Measurements from ENCODE around the gene CARMIL1.

CARMIL1 gene

GRCh38 chr6:25617997-25618396 lies 338.8 kb downstream of the CARMIL1 start:
- H3K36me3 ChIP-seq (ENCODE audit: control insufficient read depth in 2 of 2, insufficient read depth in 1 of 2, low read length in 2 of 2), result no peaks in the 10 kb centered on the region
- ChIA-PET POLR2A (no interaction called here), CTCF (interaction anchor here (1.0 kb wide), 1 partner anchor 353 kb away, joined by 4 read pairs; no protein-coding TSS in a partner anchor)
- no peaks in the 10 kb centered on the region for H3K9me3 ChIP-seq (ENCODE audit: control insufficient read depth, insufficient read depth, low read depth, low read length)
- no peak for TF ChIP-seq ZNF214 (tag by site-specific recombination; IDR thresholded peaks at IDR 0.05; ENCODE audit: borderline replicate concordance)
- no peak for TF ChIP-seq ZNF391 (tag by site-specific recombination; IDR thresholded peaks at IDR 0.05; ENCODE audit: borderline replicate concordance, low read depth)
- TF ChIP-seq ZBTB48 (tag by site-specific recombination; IDR thresholded peaks at IDR 0.05), result no peak
- no peak for TF ChIP-seq ZNF37A (tag by site-specific recombination; IDR thresholded peaks at IDR 0.05)
- no peak for TF ChIP-seq ZNF785 (tag by site-specific recombination; IDR thresholded peaks at IDR 0.05)
- no peak for TF ChIP-seq ZFP69B (tag by site-specific recombination; IDR thresholded peaks at IDR 0.05)
- TF ChIP-seq ZNF529 (tag by site-specific recombination; IDR thresholded peaks at IDR 0.05; ENCODE audit: insufficient replicate concordance), result no peak
- TF ChIP-seq ZSCAN4 (tag by site-specific recombination; IDR thresholded peaks at IDR 0.05), result no peak
- TF ChIP-seq ZNF580 (tag by site-specific recombination; IDR thresholded peaks at IDR 0.05), result no peak
- H3K4me3 ChIP-seq (ENCODE audit: low read depth, low read length), result no peak overlapping the region
- H3K4me1 ChIP-seq (ENCODE audit: control insufficient read depth, insufficient read depth, low read length), result no peaks in the 10 kb centered on the region
- no peak overlapping the region for H3K27ac ChIP-seq (ENCODE audit: extremely low read depth, low read depth, low read length)

- Histone ChIP-seq H3K4me3 (ENCODE audit: low read depth, low read length) (no peak overlapping the region), H3K27ac (ENCODE audit: extremely low read depth, low read depth, low read length) (no peak overlapping the region), H3K9me3 (ENCODE audit: control insufficient read depth, insufficient read depth, low read depth, low read length) (no peaks in the 10 kb centered on the region), H3K36me3 (ENCODE audit: control insufficient read depth in 2 of 2, insufficient read depth in 1 of 2, low read length in 2 of 2) (no peaks in the 10 kb centered on the region), H3K4me1 (ENCODE audit: control insufficient read depth, insufficient read depth, low read length) (peaks cover 5% of the 10 kb centered on the region)
- TF ChIP-seq ZNF658 (tag by site-specific recombination; IDR thresholded peaks at IDR 0.05) (no peak), WT1 (tag by site-specific recombination; IDR thresholded peaks at IDR 0.05) (no peak), ZNF302 (tag by site-specific recombination; IDR thresholded peaks at IDR 0.05; ENCODE audit: low read depth) (no peak), KLF8 (tag by site-specific recombination; IDR thresholded peaks at IDR 0.05) (no peak), ZBTB48 (tag by site-specific recombination; IDR thresholded peaks at IDR 0.05) (no peak), BCL6B (tag by site-specific recombination; IDR thresholded peaks at IDR 0.05) (no peak), ZNF660 (tag by site-specific recombination; IDR thresholded peaks at IDR 0.05) (no peak), ZBTB1 (tag by site-specific recombination; IDR thresholded peaks at IDR 0.05) (no peak), ELK4 (IDR thresholded peaks at IDR 0.05; ENCODE audit: borderline replicate concordance, low read depth, low read length) (no peak), ZNF561 (tag by site-specific recombination; IDR thresholded peaks at IDR 0.05; ENCODE audit: borderline replicate concordance) (no peak), ZNF404 (tag by site-specific recombination; IDR thresholded peaks at IDR 0.05) (no peak), ZBTB7A (tag by site-specific recombination; IDR thresholded peaks at IDR 0.05; ENCODE audit: low read depth) (no peak), SP2 (tag by site-specific recombination; IDR thresholded peaks at IDR 0.05) (no peak), KLF7 (tag by site-specific recombination; IDR thresholded peaks at IDR 0.05; ENCODE audit: borderline replicate concordance) (no peak), ZNF624 (tag by site-specific recombination; IDR thresholded peaks at IDR 0.05) (no peak), ZBTB26 (tag by site-specific recombination; optimal IDR thresholded peaks at IDR 0.05) (no peak)
- ChIA-PET POLR2A (interaction anchor here (0.6 kb wide), 1 partner anchor 57 kb away, joined by 3 read pairs; no protein-coding TSS in a partner anchor), CTCF (interaction anchor here (0.7 kb wide), 1 partner anchor 38 kb away, joined by 3 read pairs; no protein-coding TSS in a partner anchor)
Measured at GRCh38 chr6:25619217-25619616, 340.0 kb downstream of the CARMIL1 start.
